CD14-positive monocyte (primary cell): ENCODE results near the gene DPF3. TPM values are rescaled to one million over a fixed set of nuclear protein-coding genes. Genes with fewer than 3 reads are reported as not detected.

Experiments used
- DNase-seq, 3 donors: peaks; one replicate each; pipeline ENCODE4 v3.0.0-alpha.2; 2011 to 2022
- H2AFZ ChIP-seq: 2 replicates; pipeline ENCODE4 v1.6.0; 2012; ENCODE audit warnings: mild to moderate bottlenecking, low read depth, low read length, inconsistent platforms; ENCODE audit not compliant: insufficient read depth, poor library complexity, severe bottlenecking
- H3K27ac ChIP-seq, 2 donors: 1 replicate in 1 of 2; 2 replicates in 1 of 2; pipeline ENCODE4 v1.5.1; 2012 to 2013; ENCODE audit warnings: low read length in 2 of 2, control low read depth in 1 of 2, inconsistent platforms in 1 of 2, low read depth in 1 of 2, mild to moderate bottlenecking in 1 of 2
- H3K27me3 ChIP-seq, 2 donors: one replicate each; pipeline versions ENCODE4 v1.6.0 to v1.6.1; 2011 to 2013; ENCODE audit warnings: low read length in 2 of 2; ENCODE audit not compliant: control insufficient read depth in 2 of 2, insufficient read depth in 2 of 2
- H3K36me3 ChIP-seq, 2 donors: replicated peaks in 1 of 2; 1 replicate in 1 of 2; 2 replicates in 1 of 2; pipeline versions ENCODE4 v1.5.1 to v1.6.1; 2012 to 2013; ENCODE audit warnings: low read length in 2 of 2, control low read depth in 1 of 2, inconsistent platforms in 1 of 2, mild to moderate bottlenecking in 1 of 2; ENCODE audit not compliant: insufficient read depth in 2 of 2, control insufficient read depth in 1 of 2
- H3K4me1 ChIP-seq, 2 donors: 1 replicate in 1 of 2; 2 replicates in 1 of 2; pipeline versions ENCODE4 v1.5.1 to v1.6.1; 2012 to 2013; ENCODE audit warnings: low read length in 2 of 2, control low read depth in 1 of 2, inconsistent platforms in 1 of 2, mild to moderate bottlenecking in 1 of 2, moderate library complexity in 1 of 2; ENCODE audit not compliant: insufficient read depth in 2 of 2, control insufficient read depth in 1 of 2
- H3K4me2 ChIP-seq: replicated peaks from 2 replicates; pipeline ENCODE3; 2012; ENCODE audit warnings: low read length, moderate library complexity, mild to moderate bottlenecking; ENCODE audit not compliant: poor library complexity, severe bottlenecking; ENCODE audit errors: extremely low read depth
- H3K4me3 ChIP-seq, 3 experiments: fragments of 200-600 bp in 1 of 3; sonication (generic) in 1 of 3; replicated peaks in 1 of 3; 1 replicate in 2 of 3; 2 replicates in 1 of 3; pipeline ENCODE4 v1.5.1; 2011 to 2013; ENCODE audit warnings: low read length in 3 of 3, mild to moderate bottlenecking in 3 of 3, control low read depth in 2 of 3, low read depth in 2 of 3, inconsistent platforms in 1 of 3, moderate library complexity in 1 of 3
- H3K79me2 ChIP-seq: 2 replicates; pipeline ENCODE4 v1.6.0; 2012; ENCODE audit warnings: mild to moderate bottlenecking, control low read depth, inconsistent platforms, low read length, moderate library complexity; ENCODE audit not compliant: insufficient read depth
- H3K9ac ChIP-seq: 2 replicates; pipeline ENCODE4 v1.6.0; 2017; ENCODE audit warnings: low read length, mild to moderate bottlenecking; ENCODE audit not compliant: insufficient read depth, poor library complexity, severe bottlenecking
- H3K9me3 ChIP-seq, 2 donors: replicated peaks in 1 of 2; 1 replicate in 1 of 2; 2 replicates in 1 of 2; pipeline versions ENCODE4 v1.5.1 to v1.6.1; 2012 to 2013; ENCODE audit warnings: low read length in 2 of 2, control low read depth in 1 of 2; ENCODE audit not compliant: control insufficient read depth in 1 of 2, insufficient read depth in 1 of 2
- H4K20me1 ChIP-seq: 2 replicates; pipeline ENCODE4 v1.6.0; 2012; ENCODE audit warnings: mild to moderate bottlenecking, low read length, control low read depth, moderate library complexity; ENCODE audit not compliant: insufficient read depth
- H3K27ac Mint-ChIP-seq, 7 donors: one replicate each; pipeline ENCODE4 v1.8.0; 2020; ENCODE audit warnings: mild to moderate bottlenecking in 7 of 7, mixed read lengths in 7 of 7, moderate library complexity in 6 of 7, inconsistent platforms in 2 of 7
- H3K27me3 Mint-ChIP-seq, 3 donors: one replicate each; pipeline ENCODE4 v1.8.0; 2021 to 2022; ENCODE audit warnings: low read depth in 3 of 3, mild to moderate bottlenecking in 3 of 3, mixed read lengths in 3 of 3, moderate library complexity in 3 of 3, inconsistent platforms in 1 of 3
- H3K36me3 Mint-ChIP-seq, 2 donors: one replicate each; pipeline ENCODE4 v1.8.0; 2020; ENCODE audit warnings: mixed read lengths in 2 of 2, inconsistent platforms in 1 of 2, mild to moderate bottlenecking in 1 of 2
- H3K4me1 Mint-ChIP-seq: one replicate; pipeline ENCODE4 v1.8.0; 2020; ENCODE audit warnings: mild to moderate bottlenecking, mixed read lengths
- H3K4me3 Mint-ChIP-seq, 2 donors: one replicate each; pipeline ENCODE4 v1.8.0; 2020; ENCODE audit warnings: mild to moderate bottlenecking in 2 of 2, mixed read lengths in 2 of 2, moderate library complexity in 1 of 2
- H3K9me3 Mint-ChIP-seq, 7 donors: one replicate each; pipeline ENCODE4 v1.8.0; 2020 to 2022; ENCODE audit warnings: mixed read lengths in 7 of 7, mild to moderate bottlenecking in 6 of 7, moderate library complexity in 6 of 7, inconsistent platforms in 2 of 7
- WGBS: methylation state at CpG from one replicate; pipeline ENCODE4 v1.1.5; 2013; ENCODE audit warnings: missing lambda C conversion rate; ENCODE audit not compliant: insufficient coverage; 5-methylcytosine and 5-hydroxymethylcytosine counted together
- intact Hi-C, 2 donors: fragments of 100-400 bp; cut with micrococcal nuclease; formaldehyde crosslinking; loops; one replicate each; pipeline versions ENCODE4 v1.15.0 to v1.15.1; 2023
- polyA plus RNA-seq, 3 donors: library from polyadenylated mRNA; depleted of rRNA in 1 of 3; unstranded in 2 of 3; stranded (reverse) in 1 of 3; fragments of 300-500 nt in 2 of 3; fragments of >200 nt in 1 of 3; fragmentation: Illumina TruSeq in 2 of 3; gene quantifications; 1 replicate in 2 of 3; 2 replicates in 1 of 3; pipeline ENCODE4 v1.2.3, GENCODE V29; 2012 to 2021
- TF ChIP-seq, protein P1 (sequence below): fragments of 200-600 bp; IDR thresholded peaks from one replicate; pipeline ENCODE4 v1.8.0; 2022; ENCODE audit warnings: antibody characterized with exemption, mild to moderate bottlenecking

The DPF3 gene
- polyA plus RNA-seq, 3 donors = 0.33 to 0.39 TPM; not detected in 1

DNA sequence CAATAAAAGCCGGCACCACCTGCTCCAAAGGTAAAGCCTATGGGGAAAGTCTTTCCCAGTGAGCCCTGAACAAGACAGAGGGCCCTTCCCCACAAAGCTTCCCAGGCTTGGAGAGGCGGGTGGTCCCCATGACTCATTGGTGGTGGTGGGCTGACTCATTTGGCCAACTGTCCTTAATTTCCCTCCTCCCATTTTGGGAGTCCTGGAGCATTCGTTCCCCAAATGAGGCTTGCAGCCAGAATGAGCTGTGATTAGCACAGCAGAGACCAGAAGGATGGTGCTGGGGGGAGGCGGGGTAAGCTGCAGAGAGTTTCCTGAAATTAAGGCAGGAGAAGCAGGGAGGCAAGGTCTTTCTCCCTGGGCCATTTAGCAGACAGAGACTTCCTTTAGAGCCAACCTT is 241.7 kb downstream of the DPF3 start:
- Histone ChIP-seq H3K4me3 (no peak overlapping the region), H3K79me2 (no peaks in the 10 kb centered on the region), H3K27ac (no peak overlapping the region), H3K9ac (no peak overlapping the region), H3K4me2 (no peak overlapping the region), H3K9me3 (no peaks in the 10 kb centered on the region), H4K20me1 (no peaks in the 10 kb centered on the region), H3K27me3 (no peaks in the 10 kb centered on the region), H3K36me3 (no peaks in the 10 kb centered on the region), H3K4me1 (no peaks in the 10 kb centered on the region), H2AFZ (no peak overlapping the region)
- intact Hi-C loops = no loop called here
- Mint-ChIP-seq H3K9me3 (peaks cover 0 to 2% (median 0%) of the 10 kb centered on the region in 7 donors), H3K4me3 (no peak overlapping the region), H3K27ac (no peak overlapping the region), H3K27me3 (peaks cover 2 to 5% (median 3%) of the 10 kb centered on the region in 3 donors), H3K36me3 (no peaks in the 10 kb centered on the region), H3K4me1 (no peaks in the 10 kb centered on the region)
- no peak for DNase-seq
- 100% methylated on average over 1 of the region's 4 CpGs for WGBS
- TF ChIP-seq, protein P1, sequence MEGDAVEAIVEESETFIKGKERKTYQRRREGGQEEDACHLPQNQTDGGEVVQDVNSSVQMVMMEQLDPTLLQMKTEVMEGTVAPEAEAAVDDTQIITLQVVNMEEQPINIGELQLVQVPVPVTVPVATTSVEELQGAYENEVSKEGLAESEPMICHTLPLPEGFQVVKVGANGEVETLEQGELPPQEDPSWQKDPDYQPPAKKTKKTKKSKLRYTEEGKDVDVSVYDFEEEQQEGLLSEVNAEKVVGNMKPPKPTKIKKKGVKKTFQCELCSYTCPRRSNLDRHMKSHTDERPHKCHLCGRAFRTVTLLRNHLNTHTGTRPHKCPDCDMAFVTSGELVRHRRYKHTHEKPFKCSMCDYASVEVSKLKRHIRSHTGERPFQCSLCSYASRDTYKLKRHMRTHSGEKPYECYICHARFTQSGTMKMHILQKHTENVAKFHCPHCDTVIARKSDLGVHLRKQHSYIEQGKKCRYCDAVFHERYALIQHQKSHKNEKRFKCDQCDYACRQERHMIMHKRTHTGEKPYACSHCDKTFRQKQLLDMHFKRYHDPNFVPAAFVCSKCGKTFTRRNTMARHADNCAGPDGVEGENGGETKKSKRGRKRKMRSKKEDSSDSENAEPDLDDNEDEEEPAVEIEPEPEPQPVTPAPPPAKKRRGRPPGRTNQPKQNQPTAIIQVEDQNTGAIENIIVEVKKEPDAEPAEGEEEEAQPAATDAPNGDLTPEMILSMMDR = no peak

DNA sequence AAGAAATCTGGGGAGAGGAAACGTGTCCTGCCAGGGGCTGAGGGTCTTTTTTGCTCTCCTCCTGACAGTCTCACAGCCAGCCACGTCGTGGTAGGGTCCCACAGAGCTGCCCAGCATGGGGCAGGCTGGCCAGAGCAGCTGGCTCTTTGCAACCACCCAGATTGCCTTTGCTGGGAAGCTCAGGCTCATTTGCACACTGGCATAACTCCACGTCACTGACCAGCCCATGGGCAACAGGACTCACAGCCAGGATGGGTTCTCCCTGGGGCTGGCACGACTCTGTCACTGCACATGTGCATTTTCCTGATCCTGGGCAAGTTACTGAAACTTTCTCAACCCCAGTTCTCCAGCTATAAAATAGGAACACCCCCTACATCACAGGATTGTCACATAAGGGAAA is 242.2 kb downstream of the DPF3 start:
- H3K9ac ChIP-seq = no peak overlapping the region
- H3K36me3 Mint-ChIP-seq = no peaks in the 10 kb centered on the region
- no peaks in the 10 kb centered on the region for H3K4me1 Mint-ChIP-seq
- WGBS = 95% methylated on average over 4 of the region's 5 CpGs
- H3K27ac Mint-ChIP-seq = no peak overlapping the region
- H3K27ac ChIP-seq = no peak overlapping the region
- no peaks in the 10 kb centered on the region for H3K36me3 ChIP-seq
- no peaks in the 10 kb centered on the region for H3K4me1 ChIP-seq
- H3K27me3 ChIP-seq = no peaks in the 10 kb centered on the region
- no peak overlapping the region for H2AFZ ChIP-seq
- TF ChIP-seq, protein P1 = no peak
- H3K79me2 ChIP-seq = no peaks in the 10 kb centered on the region
- no peaks in the 10 kb centered on the region for H3K9me3 ChIP-seq
- H3K27me3 Mint-ChIP-seq = peaks cover 2 to 5% (median 3%) of the 10 kb centered on the region in 3 donors
- no peak overlapping the region for H3K4me3 ChIP-seq
- H4K20me1 ChIP-seq = no peaks in the 10 kb centered on the region
- no peak overlapping the region for H3K4me3 Mint-ChIP-seq
- no peak overlapping the region for H3K4me2 ChIP-seq
- no peak for DNase-seq
- intact Hi-C loops = no loop called here
- H3K9me3 Mint-ChIP-seq = peaks cover 0 to 2% (median 0%) of the 10 kb centered on the region in 7 donors
